CD14-positive monocyte (primary cell): ENCODE measurements around the gene COMMD1. TPM values are rescaled to one million over a fixed set of nuclear protein-coding genes. Genes with fewer than 3 reads are reported as not detected.

Experiments used
- DNase-seq, 3 donors: peaks; one replicate each; pipeline ENCODE4 v3.0.0-alpha.2; 2011 to 2022
- H2AFZ ChIP-seq: 2 replicates; pipeline ENCODE4 v1.6.0; 2012; ENCODE audit warnings: mild to moderate bottlenecking, low read depth, low read length, inconsistent platforms; ENCODE audit not compliant: insufficient read depth, poor library complexity, severe bottlenecking
- H3K27ac ChIP-seq, 2 donors: 1 replicate in 1 of 2; 2 replicates in 1 of 2; pipeline ENCODE4 v1.5.1; 2012 to 2013; ENCODE audit warnings: low read length in 2 of 2, control low read depth in 1 of 2, inconsistent platforms in 1 of 2, low read depth in 1 of 2, mild to moderate bottlenecking in 1 of 2
- H3K27me3 ChIP-seq, 2 donors: one replicate each; pipeline versions ENCODE4 v1.6.0 to v1.6.1; 2011 to 2013; ENCODE audit warnings: low read length in 2 of 2; ENCODE audit not compliant: control insufficient read depth in 2 of 2, insufficient read depth in 2 of 2
- H3K36me3 ChIP-seq, 2 donors: replicated peaks in 1 of 2; 1 replicate in 1 of 2; 2 replicates in 1 of 2; pipeline versions ENCODE4 v1.5.1 to v1.6.1; 2012 to 2013; ENCODE audit warnings: low read length in 2 of 2, control low read depth in 1 of 2, inconsistent platforms in 1 of 2, mild to moderate bottlenecking in 1 of 2; ENCODE audit not compliant: insufficient read depth in 2 of 2, control insufficient read depth in 1 of 2
- H3K4me1 ChIP-seq, 2 donors: 1 replicate in 1 of 2; 2 replicates in 1 of 2; pipeline versions ENCODE4 v1.5.1 to v1.6.1; 2012 to 2013; ENCODE audit warnings: low read length in 2 of 2, control low read depth in 1 of 2, inconsistent platforms in 1 of 2, mild to moderate bottlenecking in 1 of 2, moderate library complexity in 1 of 2; ENCODE audit not compliant: insufficient read depth in 2 of 2, control insufficient read depth in 1 of 2
- H3K4me2 ChIP-seq: replicated peaks from 2 replicates; pipeline ENCODE3; 2012; ENCODE audit warnings: low read length, moderate library complexity, mild to moderate bottlenecking; ENCODE audit not compliant: poor library complexity, severe bottlenecking; ENCODE audit errors: extremely low read depth
- H3K4me3 ChIP-seq, 3 experiments: fragments of 200-600 bp in 1 of 3; sonication (generic) in 1 of 3; replicated peaks in 1 of 3; 1 replicate in 2 of 3; 2 replicates in 1 of 3; pipeline ENCODE4 v1.5.1; 2011 to 2013; ENCODE audit warnings: low read length in 3 of 3, mild to moderate bottlenecking in 3 of 3, control low read depth in 2 of 3, low read depth in 2 of 3, inconsistent platforms in 1 of 3, moderate library complexity in 1 of 3
- H3K79me2 ChIP-seq: 2 replicates; pipeline ENCODE4 v1.6.0; 2012; ENCODE audit warnings: mild to moderate bottlenecking, control low read depth, inconsistent platforms, low read length, moderate library complexity; ENCODE audit not compliant: insufficient read depth
- H3K9ac ChIP-seq: 2 replicates; pipeline ENCODE4 v1.6.0; 2017; ENCODE audit warnings: low read length, mild to moderate bottlenecking; ENCODE audit not compliant: insufficient read depth, poor library complexity, severe bottlenecking
- H3K9me3 ChIP-seq, 2 donors: replicated peaks in 1 of 2; 1 replicate in 1 of 2; 2 replicates in 1 of 2; pipeline versions ENCODE4 v1.5.1 to v1.6.1; 2012 to 2013; ENCODE audit warnings: low read length in 2 of 2, control low read depth in 1 of 2; ENCODE audit not compliant: control insufficient read depth in 1 of 2, insufficient read depth in 1 of 2
- H4K20me1 ChIP-seq: 2 replicates; pipeline ENCODE4 v1.6.0; 2012; ENCODE audit warnings: mild to moderate bottlenecking, low read length, control low read depth, moderate library complexity; ENCODE audit not compliant: insufficient read depth
- H3K27ac Mint-ChIP-seq, 7 donors: one replicate each; pipeline ENCODE4 v1.8.0; 2020; ENCODE audit warnings: mild to moderate bottlenecking in 7 of 7, mixed read lengths in 7 of 7, moderate library complexity in 6 of 7, inconsistent platforms in 2 of 7
- H3K27me3 Mint-ChIP-seq, 3 donors: one replicate each; pipeline ENCODE4 v1.8.0; 2021 to 2022; ENCODE audit warnings: low read depth in 3 of 3, mild to moderate bottlenecking in 3 of 3, mixed read lengths in 3 of 3, moderate library complexity in 3 of 3, inconsistent platforms in 1 of 3
- H3K36me3 Mint-ChIP-seq, 2 donors: one replicate each; pipeline ENCODE4 v1.8.0; 2020; ENCODE audit warnings: mixed read lengths in 2 of 2, inconsistent platforms in 1 of 2, mild to moderate bottlenecking in 1 of 2
- H3K4me1 Mint-ChIP-seq: one replicate; pipeline ENCODE4 v1.8.0; 2020; ENCODE audit warnings: mild to moderate bottlenecking, mixed read lengths
- H3K4me3 Mint-ChIP-seq, 2 donors: one replicate each; pipeline ENCODE4 v1.8.0; 2020; ENCODE audit warnings: mild to moderate bottlenecking in 2 of 2, mixed read lengths in 2 of 2, moderate library complexity in 1 of 2
- H3K9me3 Mint-ChIP-seq, 7 donors: one replicate each; pipeline ENCODE4 v1.8.0; 2020 to 2022; ENCODE audit warnings: mixed read lengths in 7 of 7, mild to moderate bottlenecking in 6 of 7, moderate library complexity in 6 of 7, inconsistent platforms in 2 of 7
- WGBS: methylation state at CpG from one replicate; pipeline ENCODE4 v1.1.5; 2013; ENCODE audit warnings: missing lambda C conversion rate; ENCODE audit not compliant: insufficient coverage; 5-methylcytosine and 5-hydroxymethylcytosine counted together
- intact Hi-C, 2 donors: fragments of 100-400 bp; cut with micrococcal nuclease; formaldehyde crosslinking; loops; one replicate each; pipeline versions ENCODE4 v1.15.0 to v1.15.1; 2023
- polyA plus RNA-seq, 3 donors: library from polyadenylated mRNA; depleted of rRNA in 1 of 3; unstranded in 2 of 3; stranded (reverse) in 1 of 3; fragments of 300-500 nt in 2 of 3; fragments of >200 nt in 1 of 3; fragmentation: Illumina TruSeq in 2 of 3; gene quantifications; 1 replicate in 2 of 3; 2 replicates in 1 of 3; pipeline ENCODE4 v1.2.3, GENCODE V29; 2012 to 2021
- TF ChIP-seq, protein P1 (sequence below): fragments of 200-600 bp; IDR thresholded peaks from one replicate; pipeline ENCODE4 v1.8.0; 2022; ENCODE audit warnings: antibody characterized with exemption, mild to moderate bottlenecking

The COMMD1 gene
- polyA plus RNA-seq, 3 donors: 25.2 to 82.1 (median 70.7) TPM

GRCh38 chr2:62147610-62148301, 242.3 kb downstream of the COMMD1 start:
- no CpG with 5 or more reads among the region's 4 CpGs for WGBS
- no peaks in the 10 kb centered on the region for H3K36me3 ChIP-seq
- peak; percentile 52 to 80 (median 64) for DNase-seq
- no peak overlapping the region for H3K9ac ChIP-seq
- Mint-ChIP-seq H3K9me3 (no peaks in the 10 kb centered on the region), H3K4me1 (peaks cover 24% of the 10 kb centered on the region), H3K27me3 (no peaks in the 10 kb centered on the region), H3K27ac (no peak overlapping the region), H3K36me3 (peaks cover 0 to 11% of the 10 kb centered on the region in 2 donors), H3K4me3 (peak overlapping the region in 1 of 2 donors; percentile 35)
- H4K20me1 ChIP-seq: no peaks in the 10 kb centered on the region
- TF ChIP-seq, protein P1, sequence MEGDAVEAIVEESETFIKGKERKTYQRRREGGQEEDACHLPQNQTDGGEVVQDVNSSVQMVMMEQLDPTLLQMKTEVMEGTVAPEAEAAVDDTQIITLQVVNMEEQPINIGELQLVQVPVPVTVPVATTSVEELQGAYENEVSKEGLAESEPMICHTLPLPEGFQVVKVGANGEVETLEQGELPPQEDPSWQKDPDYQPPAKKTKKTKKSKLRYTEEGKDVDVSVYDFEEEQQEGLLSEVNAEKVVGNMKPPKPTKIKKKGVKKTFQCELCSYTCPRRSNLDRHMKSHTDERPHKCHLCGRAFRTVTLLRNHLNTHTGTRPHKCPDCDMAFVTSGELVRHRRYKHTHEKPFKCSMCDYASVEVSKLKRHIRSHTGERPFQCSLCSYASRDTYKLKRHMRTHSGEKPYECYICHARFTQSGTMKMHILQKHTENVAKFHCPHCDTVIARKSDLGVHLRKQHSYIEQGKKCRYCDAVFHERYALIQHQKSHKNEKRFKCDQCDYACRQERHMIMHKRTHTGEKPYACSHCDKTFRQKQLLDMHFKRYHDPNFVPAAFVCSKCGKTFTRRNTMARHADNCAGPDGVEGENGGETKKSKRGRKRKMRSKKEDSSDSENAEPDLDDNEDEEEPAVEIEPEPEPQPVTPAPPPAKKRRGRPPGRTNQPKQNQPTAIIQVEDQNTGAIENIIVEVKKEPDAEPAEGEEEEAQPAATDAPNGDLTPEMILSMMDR: no peak
- H3K4me1 ChIP-seq: peaks cover 3 to 12% of the 10 kb centered on the region in 2 donors
- H2AFZ ChIP-seq: no peak overlapping the region
- H3K4me3 ChIP-seq: no peak overlapping the region
- no peak overlapping the region for H3K4me2 ChIP-seq
- H3K27ac ChIP-seq: no peak overlapping the region
- H3K27me3 ChIP-seq: no peaks in the 10 kb centered on the region
- H3K79me2 ChIP-seq: no peaks in the 10 kb centered on the region
- intact Hi-C loops: no loop called here
- no peaks in the 10 kb centered on the region for H3K9me3 ChIP-seq

GRCh38 chr2:62149708-62150107, 244.2 kb downstream of the COMMD1 start:
- H3K4me2 ChIP-seq: no peak overlapping the region
- H3K9me3 Mint-ChIP-seq: peaks cover 0 to 3% (median 0%) of the 10 kb centered on the region in 7 donors

More at GRCh38 chr2:62149708-62150107, 244.2 kb downstream of the COMMD1 start:
- Histone ChIP-seq H3K9me3 (no peaks in the 10 kb centered on the region), H3K27ac (no peak overlapping the region), H4K20me1 (no peaks in the 10 kb centered on the region), H3K4me1 (peaks cover 16 to 26% of the 10 kb centered on the region in 2 donors), H3K27me3 (no peaks in the 10 kb centered on the region), H3K36me3 (no peaks in the 10 kb centered on the region), H3K79me2 (no peaks in the 10 kb centered on the region), H3K4me3 (no peak overlapping the region), H2AFZ (no peak overlapping the region), H3K9ac (no peak overlapping the region)
- intact Hi-C loops: no loop called here
- H3K27ac Mint-ChIP-seq: no peak overlapping the region
- peaks cover 0 to 11% of the 10 kb centered on the region in 2 donors for H3K36me3 Mint-ChIP-seq
- no peak overlapping the region for H3K4me3 Mint-ChIP-seq
- no peaks in the 10 kb centered on the region for H3K27me3 Mint-ChIP-seq
- TF ChIP-seq, protein P1: no peak
- peak in 1 of 3 donors; percentile 55 for DNase-seq
- H3K4me1 Mint-ChIP-seq: peaks cover 38% of the 10 kb centered on the region
